Epithelial cell of proximal tubule (primary cell): ENCODE results near the gene OR56A5. TPM values are rescaled to one million over a fixed set of nuclear protein-coding genes. Genes with fewer than 3 reads are reported as not detected.

Source experiments
- DNase-seq: peaks from one replicate; pipeline ENCODE4 v3.0.0-alpha.2; 2011; ENCODE audit warnings: low read depth
- H3K4me3 ChIP-seq: 2 replicates; pipeline ENCODE4 v1.5.1; 2011; ENCODE audit warnings: low read depth, mild to moderate bottlenecking, low read length
- CTCF ChIP-seq: conservative IDR thresholded peaks from 2 replicates; pipeline ENCODE4 v1.5.1; 2012; ENCODE audit warnings: low read depth, mild to moderate bottlenecking, low read length
- total RNA-seq: library from RNA; depleted of rRNA; stranded (reverse); fragments of >200 nt; gene quantifications from 2 replicates; pipeline ENCODE4 v1.2.3, GENCODE V29; 2015

Gene OR56A5
- total RNA-seq, 1 donor from 2014 or later, result not detected

- no peak for TF ChIP-seq CTCF
- no peak for DNase-seq
- no peak overlapping the region for H3K4me3 ChIP-seq
Observed at GRCh38 chr11:5933116-5933515, 35.2 kb downstream of the OR56A5 start.

- no peak overlapping the region for H3K4me3 ChIP-seq
- DNase-seq, result no peak
- no peak for TF ChIP-seq CTCF
Observed at GRCh38 chr11:5932671-5933070, 35.6 kb downstream of the OR56A5 start.

GRCh38 chr11:5931061-5931460, 37.2 kb downstream of the OR56A5 start:
- no peak overlapping the region for H3K4me3 ChIP-seq
- no peak for DNase-seq
- TF ChIP-seq CTCF, result no peak

GRCh38 chr11:5930614-5931013, 37.7 kb downstream of the OR56A5 start:
- DNase-seq, result no peak
- no peak overlapping the region for H3K4me3 ChIP-seq
- TF ChIP-seq CTCF, result no peak

GRCh38 chr11:5929571-5930368, 38.5 kb downstream of the OR56A5 start:
- DNase-seq, result no peak
- no peak overlapping the region for H3K4me3 ChIP-seq
- no peak for TF ChIP-seq CTCF

- no peak overlapping the region for H3K4me3 ChIP-seq
- no peak for DNase-seq
- TF ChIP-seq CTCF, result no peak
Observed at GRCh38 chr11:5928811-5929210, 39.5 kb downstream of the OR56A5 start.

- no peak for TF ChIP-seq CTCF
- no peak for DNase-seq
- no peak overlapping the region for H3K4me3 ChIP-seq
Observed at GRCh38 chr11:5928271-5928670, 40.0 kb downstream of the OR56A5 start.
